ENCODE measurements around the gene RFPL3. TPM values are rescaled to one million over a fixed set of nuclear protein-coding genes. Genes with fewer than 3 reads are reported as not detected.
A peak's percentile ranks its signal among the peaks of the same experiment; 100 is the strongest.

Gene RFPL3
- total RNA-seq, 6 donors from 2014 or later: not detected

DNA sequence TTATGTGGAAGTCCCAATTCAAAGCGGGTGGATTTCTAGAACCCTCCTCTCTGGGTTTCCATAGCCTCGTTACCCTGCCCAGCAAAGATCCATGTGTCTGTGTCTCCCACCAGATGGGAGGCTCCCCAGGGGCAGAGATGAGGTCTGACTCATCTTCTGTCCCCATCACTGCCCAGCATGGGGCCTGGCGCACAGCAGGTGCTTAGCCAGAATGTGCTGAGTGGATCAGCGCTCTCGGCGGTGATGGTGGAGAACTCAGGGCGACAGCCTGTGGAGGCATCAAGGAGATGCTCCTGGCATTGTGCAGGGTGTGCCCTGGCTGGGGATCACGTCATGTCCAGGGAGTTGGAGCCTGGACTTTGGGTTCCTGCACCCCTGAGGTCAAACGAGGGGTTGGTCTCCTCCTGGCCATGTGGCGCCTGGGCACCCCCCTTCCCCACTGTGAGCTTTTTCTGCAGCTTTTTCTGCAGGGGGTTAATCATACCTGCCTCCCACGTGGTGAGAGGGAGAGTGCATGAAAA, 46.1 kb upstream of the RFPL3 start:
- no peaks in the 10 kb centered on the region for H3K27me3 ChIP-seq
- no peak overlapping the region for H3K27ac ChIP-seq
- no peak overlapping the region for H3K4me3 ChIP-seq
- TF ChIP-seq EP300 (IDR thresholded peaks at IDR 0.05) (no peak), POLR2A (IDR thresholded peaks at IDR 0.05) (no peak), POLR2AphosphoS5 (IDR thresholded peaks at IDR 0.05) (no peak)
- TF ChIP-seq, protein P1, sequence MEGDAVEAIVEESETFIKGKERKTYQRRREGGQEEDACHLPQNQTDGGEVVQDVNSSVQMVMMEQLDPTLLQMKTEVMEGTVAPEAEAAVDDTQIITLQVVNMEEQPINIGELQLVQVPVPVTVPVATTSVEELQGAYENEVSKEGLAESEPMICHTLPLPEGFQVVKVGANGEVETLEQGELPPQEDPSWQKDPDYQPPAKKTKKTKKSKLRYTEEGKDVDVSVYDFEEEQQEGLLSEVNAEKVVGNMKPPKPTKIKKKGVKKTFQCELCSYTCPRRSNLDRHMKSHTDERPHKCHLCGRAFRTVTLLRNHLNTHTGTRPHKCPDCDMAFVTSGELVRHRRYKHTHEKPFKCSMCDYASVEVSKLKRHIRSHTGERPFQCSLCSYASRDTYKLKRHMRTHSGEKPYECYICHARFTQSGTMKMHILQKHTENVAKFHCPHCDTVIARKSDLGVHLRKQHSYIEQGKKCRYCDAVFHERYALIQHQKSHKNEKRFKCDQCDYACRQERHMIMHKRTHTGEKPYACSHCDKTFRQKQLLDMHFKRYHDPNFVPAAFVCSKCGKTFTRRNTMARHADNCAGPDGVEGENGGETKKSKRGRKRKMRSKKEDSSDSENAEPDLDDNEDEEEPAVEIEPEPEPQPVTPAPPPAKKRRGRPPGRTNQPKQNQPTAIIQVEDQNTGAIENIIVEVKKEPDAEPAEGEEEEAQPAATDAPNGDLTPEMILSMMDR (IDR thresholded peaks at IDR 0.05): no peak
- ATAC-seq (ENCODE audit: low FRiP score in 2 of 2): no peak
- no peaks in the 10 kb centered on the region for H3K4me1 ChIP-seq
- no peaks in the 10 kb centered on the region for H3K9me3 ChIP-seq
- no peak for DNase-seq
- 58 to 85% methylated on average over 2 to 11 of the region's 11 CpGs for WGBS, 2 donors
- H3K36me3 ChIP-seq: no peaks in the 10 kb centered on the region

DNA sequence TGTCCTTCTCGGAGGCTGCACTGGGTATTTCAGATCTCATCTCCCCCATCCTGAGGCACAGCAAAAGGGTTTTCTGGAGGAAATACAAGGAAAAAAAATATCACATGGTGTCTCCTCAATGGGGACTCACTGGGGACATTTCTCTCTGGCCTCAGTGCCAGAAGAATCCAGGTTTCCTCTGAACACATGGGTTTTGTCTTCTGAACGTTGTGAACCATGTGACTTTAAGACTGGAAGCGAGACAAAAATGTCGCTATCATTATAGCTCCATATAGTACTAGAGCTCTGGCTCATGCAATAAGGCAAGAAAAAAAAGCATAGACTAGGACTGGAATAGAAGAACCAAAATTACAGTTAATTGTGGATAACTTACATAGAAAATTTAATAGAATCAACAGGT, 44.9 kb upstream of the RFPL3 start:
- 80 to 88% methylated on average over 4 of the region's 4 CpGs for WGBS, 2 donors
- H3K27me3 ChIP-seq: no peaks in the 10 kb centered on the region

DNA sequence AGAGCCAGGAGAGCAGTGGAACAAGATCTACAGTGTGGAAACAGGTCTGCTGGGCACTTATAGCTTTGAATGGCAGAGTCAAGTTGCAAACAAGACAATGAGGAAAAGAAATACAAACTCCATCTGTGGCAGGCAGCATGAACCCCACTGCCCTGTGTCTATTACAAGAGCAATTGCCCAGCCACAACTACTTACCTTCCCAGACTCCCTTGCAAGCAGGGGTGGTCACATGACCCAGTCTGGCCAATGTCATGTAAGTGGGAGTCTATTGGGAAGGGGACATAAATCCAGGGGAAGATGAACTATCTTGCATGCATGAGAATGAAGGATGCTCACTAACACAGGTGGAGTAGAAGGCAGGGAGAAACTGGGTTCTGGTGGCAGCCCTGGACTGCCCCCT, 44.1 kb upstream of the RFPL3 start:
- no peaks in the 10 kb centered on the region for H3K9me3 ChIP-seq
- H3K4me3 ChIP-seq: no peak overlapping the region
- H3K4me1 ChIP-seq: no peaks in the 10 kb centered on the region
- ATAC-seq (ENCODE audit: low FRiP score in 2 of 2): no peak
- DNase-seq: no peak
- H3K27ac ChIP-seq: no peak overlapping the region
- no peak for TF ChIP-seq POLR2AphosphoS5 (IDR thresholded peaks at IDR 0.05)
- TF ChIP-seq, protein P1 (IDR thresholded peaks at IDR 0.05): no peak
- no peak for TF ChIP-seq POLR2A (IDR thresholded peaks at IDR 0.05)
- no peak for TF ChIP-seq EP300 (IDR thresholded peaks at IDR 0.05)
- H3K36me3 ChIP-seq: no peaks in the 10 kb centered on the region
- H3K27me3 ChIP-seq: no peaks in the 10 kb centered on the region

More for the DNA sequence above, 44.9 kb upstream of the RFPL3 start:
- Histone ChIP-seq H3K27ac (no peak overlapping the region), H3K36me3 (no peaks in the 10 kb centered on the region), H3K4me3 (no peak overlapping the region), H3K9me3 (no peaks in the 10 kb centered on the region), H3K4me1 (no peaks in the 10 kb centered on the region)
- no peak for DNase-seq
- TF ChIP-seq EP300 (IDR thresholded peaks at IDR 0.05) (no peak), POLR2AphosphoS5 (IDR thresholded peaks at IDR 0.05) (no peak), POLR2A (IDR thresholded peaks at IDR 0.05) (no peak)
- TF ChIP-seq, protein P1 (IDR thresholded peaks at IDR 0.05): no peak
- no peak for ATAC-seq (ENCODE audit: low FRiP score in 2 of 2)

DNA sequence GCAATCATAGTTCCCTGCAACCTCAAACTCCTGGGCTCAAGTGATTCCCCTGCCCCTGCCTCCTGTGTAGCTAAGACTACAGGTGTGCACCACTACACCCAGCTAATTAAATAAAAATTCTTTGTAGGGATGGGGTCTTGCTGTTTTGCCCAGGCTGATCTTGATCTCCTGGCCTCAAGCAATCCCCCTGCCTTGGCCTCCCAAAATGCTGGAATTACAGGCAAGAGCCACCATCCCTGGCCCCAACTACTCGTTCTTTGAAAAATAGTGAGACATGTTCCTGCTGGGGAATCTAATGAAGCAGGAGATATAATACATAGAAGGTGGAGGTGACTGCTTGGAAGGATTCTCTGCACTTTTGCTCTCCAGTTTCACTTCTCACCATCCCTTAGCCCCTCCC, 40.1 kb upstream of the RFPL3 start:
- DNase-seq (no peak), ATAC-seq (ENCODE audit: low FRiP score in 2 of 2) (no peak)
- Histone ChIP-seq H3K27ac (no peak overlapping the region), H3K4me1 (no peaks in the 10 kb centered on the region), H3K36me3 (no peaks in the 10 kb centered on the region), H3K9me3 (no peaks in the 10 kb centered on the region), H3K4me3 (no peak overlapping the region), H3K27me3 (no peaks in the 10 kb centered on the region)
- TF ChIP-seq EP300 (IDR thresholded peaks at IDR 0.05): no peak
- no peak for TF ChIP-seq POLR2A (IDR thresholded peaks at IDR 0.05)
- TF ChIP-seq, protein P1 (IDR thresholded peaks at IDR 0.05): no peak
- no peak for TF ChIP-seq POLR2AphosphoS5 (IDR thresholded peaks at IDR 0.05)
- WGBS, 2 donors: 32 to 45% methylated on average over 1 of the region's 1 CpG

DNA sequence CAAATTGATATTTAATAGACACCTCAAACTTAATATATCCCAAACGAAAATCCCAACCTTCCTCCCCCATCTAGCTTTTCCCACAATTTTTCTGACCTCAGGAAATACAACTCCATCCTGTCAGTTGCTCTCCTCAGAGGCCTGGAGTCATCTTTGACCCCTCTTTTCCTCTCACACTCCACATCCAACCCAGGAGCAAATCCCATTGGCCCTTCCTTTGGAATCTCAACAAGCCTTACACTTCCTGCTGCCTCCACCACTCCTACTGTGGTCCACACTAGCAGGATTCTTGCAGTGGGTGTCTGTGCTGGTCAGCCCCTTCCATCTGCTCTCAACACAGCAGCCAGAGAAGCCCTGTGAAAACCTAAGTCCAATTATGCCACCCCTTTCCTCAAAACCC, 39.3 kb upstream of the RFPL3 start:
- H3K36me3 ChIP-seq: no peaks in the 10 kb centered on the region
- no peaks in the 10 kb centered on the region for H3K9me3 ChIP-seq
- DNase-seq (peak in 1 of 2 donors; percentile 6), ATAC-seq (ENCODE audit: low FRiP score in 2 of 2) (no peak)
- TF ChIP-seq, protein P1 (IDR thresholded peaks at IDR 0.05): no peak
- no peak for TF ChIP-seq POLR2A (IDR thresholded peaks at IDR 0.05)
- no peak for TF ChIP-seq EP300 (IDR thresholded peaks at IDR 0.05)
- TF ChIP-seq POLR2AphosphoS5 (IDR thresholded peaks at IDR 0.05): no peak
- H3K4me1 ChIP-seq: no peaks in the 10 kb centered on the region
- no peak overlapping the region for H3K27ac ChIP-seq
- H3K4me3 ChIP-seq: no peak overlapping the region
- no peaks in the 10 kb centered on the region for H3K27me3 ChIP-seq
- 46 to 63% methylated on average over 1 of the region's 1 CpG for WGBS, 2 donors
